CD4-positive, alpha-beta T cell treated with Interferon gamma for 1 hour (primary cell): ENCODE measurements around the gene ZNF883.
"Not testable (repeated sequence)": the region's sequence is repeated elsewhere in the genome, so short reads cannot be mapped to it uniquely, and the experiment has no call there.

Source experiments
- DNase-seq: peaks from one replicate; pipeline ENCODE4 v3.0.0-alpha.2; 2020

ZNF883 gene

GRCh38 chr9:113011911-113012381 is at the start of gene ZNF883:
ZNF883 (minus strand) TSS chr9:113012192.
- peak; percentile 53 for DNase-seq

GRCh38 chr9:113061072-113061850 is 49.3 kb upstream of the ZNF883 start:
- DNase-seq = not testable (repeated sequence)

GRCh38 chr9:113059581-113060284 is 47.7 kb upstream of the ZNF883 start:
- peak; percentile 27 for DNase-seq

- no peak for DNase-seq
Observed at GRCh38 chr9:113057193-113057592, 45.2 kb upstream of the ZNF883 start.

DNA sequence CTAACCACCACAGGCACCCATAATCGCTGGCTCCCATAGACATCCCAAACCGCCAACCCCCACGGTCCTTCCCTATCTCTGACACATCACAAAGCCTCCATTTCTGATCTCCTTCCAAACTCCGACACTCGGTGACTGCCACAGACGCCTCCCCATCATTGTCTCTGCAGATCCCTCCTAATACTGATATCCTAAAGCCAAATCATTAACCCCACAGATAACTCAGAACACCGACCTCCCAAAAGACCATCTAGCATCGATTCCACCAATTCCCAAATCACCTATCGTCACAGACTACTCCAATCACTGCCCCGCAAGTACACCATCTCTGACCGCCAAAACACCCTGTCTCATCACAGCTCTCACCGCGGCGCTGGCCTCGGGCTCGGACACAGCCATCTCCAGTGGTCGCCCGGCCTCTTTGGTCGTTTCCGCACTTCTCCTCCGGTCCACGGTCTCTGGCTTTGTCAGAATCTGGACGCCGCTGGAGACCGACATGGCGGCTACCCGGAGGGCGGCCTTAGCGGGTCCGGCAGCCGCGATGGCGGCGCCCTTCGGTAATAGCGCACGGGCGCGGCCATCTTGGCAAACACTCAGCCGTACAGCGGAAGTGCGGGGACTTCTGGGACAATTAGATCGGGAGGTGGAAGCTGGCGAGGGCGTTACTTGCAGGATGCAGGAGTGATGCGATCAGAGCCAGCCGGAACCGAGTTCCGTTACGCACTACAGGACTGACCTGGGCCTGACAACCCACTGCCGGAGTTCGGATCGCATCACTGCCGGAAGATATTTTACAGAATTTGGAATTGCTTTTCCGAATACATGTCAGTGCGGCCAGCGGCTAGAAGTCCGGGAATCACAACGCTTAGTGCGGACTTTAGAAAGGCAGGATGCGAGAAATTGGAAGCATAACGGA is 44.5 kb upstream of the ZNF883 start, which contains the start of gene ZFP37:
Gene ZFP37 (minus strand): TSS at position 534 of the 916 bp plus-strand sequence. CDS start 36 bp downstream, at position 498.
- peak; percentile 82 for DNase-seq

DNA sequence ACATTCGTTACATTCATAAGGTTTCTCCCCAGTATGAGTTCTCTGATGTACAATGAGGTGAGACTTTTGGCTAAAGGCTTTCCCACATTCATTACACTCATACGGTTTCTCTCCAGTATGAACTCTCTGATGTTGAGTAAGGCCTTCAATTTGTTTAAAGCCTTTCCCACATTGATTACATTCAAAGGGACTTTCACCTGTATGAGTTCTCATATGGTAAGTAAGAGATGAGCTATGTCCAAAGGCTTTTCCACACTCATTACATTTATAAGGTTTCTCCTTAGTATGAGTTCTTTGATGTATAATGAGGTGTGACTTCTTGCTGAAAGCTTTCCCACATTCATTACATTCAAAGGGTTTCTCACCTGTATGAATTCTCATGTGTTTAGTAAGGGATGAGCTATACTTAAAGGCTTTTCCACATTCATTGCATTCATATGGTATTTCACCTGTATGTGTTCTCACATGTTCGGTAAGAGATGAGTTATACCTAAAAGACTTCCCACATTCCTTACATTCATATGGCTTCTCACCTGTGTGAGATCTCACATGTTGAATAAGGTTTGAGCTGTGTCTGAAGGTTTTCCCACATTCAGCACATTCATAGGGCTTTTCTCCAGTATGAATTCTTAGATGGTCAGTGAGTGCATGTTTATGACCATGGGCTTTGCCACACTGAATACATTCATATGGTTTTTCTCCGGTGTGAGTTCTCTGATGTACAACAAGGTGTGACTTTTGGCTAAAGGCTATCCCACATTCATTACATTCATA is 31.1 kb upstream of the ZNF883 start:
- DNase-seq = no peak

GRCh38 chr9:113026200-113026599 is 14.2 kb upstream of the ZNF883 start:
- DNase-seq = no peak

DNA sequence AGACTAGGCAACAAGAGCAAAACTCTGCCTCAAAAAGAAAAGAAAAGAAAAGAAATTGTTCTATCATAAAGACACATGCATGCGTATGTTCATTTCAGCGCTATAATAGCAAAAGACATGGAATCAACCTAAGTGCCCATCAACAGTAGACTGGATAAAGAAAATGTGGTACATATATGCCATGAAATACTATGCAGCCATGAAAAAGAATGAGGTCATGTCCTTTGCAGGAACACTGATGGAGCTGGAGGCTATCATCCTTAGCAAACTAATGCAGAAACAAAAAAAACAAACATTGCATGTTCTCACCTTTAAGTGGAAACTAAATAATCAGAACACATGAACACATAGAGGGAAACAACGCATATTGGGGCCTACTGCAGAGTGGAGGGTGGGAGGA is 6.3 kb upstream of the ZNF883 start:
- no peak for DNase-seq

DNA sequence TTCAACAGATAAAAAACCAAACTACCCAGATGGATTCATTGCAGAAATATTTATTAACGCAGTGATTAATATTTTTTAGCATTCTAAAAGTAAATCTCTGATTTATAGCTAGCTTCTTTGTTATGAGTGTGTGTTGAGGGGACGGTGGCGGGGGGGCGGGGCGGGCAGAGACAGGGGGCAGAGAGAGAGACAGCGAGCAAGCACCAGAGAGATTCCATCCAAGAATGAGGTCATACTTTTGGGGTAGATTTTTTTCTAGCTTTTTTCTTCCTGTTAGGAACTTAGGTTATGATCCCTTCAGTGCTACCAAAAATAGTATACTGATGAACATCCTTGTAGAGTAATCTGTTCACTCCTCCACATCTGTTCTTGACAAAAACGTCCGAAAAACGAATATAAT is 500 bp upstream of the ZNF883 start:
- DNase-seq = no peak

DNA sequence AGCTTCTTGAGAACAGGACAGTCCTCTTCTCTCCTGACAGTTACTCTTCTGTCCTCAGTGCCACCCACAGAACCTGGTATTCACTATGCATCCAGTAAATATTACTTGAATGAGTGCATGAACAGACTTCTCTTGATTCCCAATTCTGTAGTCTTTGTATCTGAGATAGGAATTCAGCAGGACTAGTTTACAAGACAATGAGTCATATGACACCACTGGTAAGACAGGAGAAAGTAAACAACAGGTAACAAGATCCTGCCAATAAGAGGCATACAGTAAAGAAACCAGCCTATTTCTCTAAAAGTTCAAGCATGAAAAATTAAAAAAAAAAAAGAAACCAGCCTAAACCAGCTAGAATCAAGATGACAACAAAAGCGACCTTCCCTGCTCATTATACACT is 6.2 kb downstream of the ZNF883 start:
- DNase-seq = no peak

GRCh38 chr9:112997236-112997941 is 14.6 kb downstream of the ZNF883 start:
- no peak for DNase-seq

GRCh38 chr9:112971415-112971814 is 40.6 kb downstream of the ZNF883 start:
- DNase-seq = no peak

GRCh38 chr9:112970939-112971338 is 41.1 kb downstream of the ZNF883 start:
- DNase-seq = no peak

DNA sequence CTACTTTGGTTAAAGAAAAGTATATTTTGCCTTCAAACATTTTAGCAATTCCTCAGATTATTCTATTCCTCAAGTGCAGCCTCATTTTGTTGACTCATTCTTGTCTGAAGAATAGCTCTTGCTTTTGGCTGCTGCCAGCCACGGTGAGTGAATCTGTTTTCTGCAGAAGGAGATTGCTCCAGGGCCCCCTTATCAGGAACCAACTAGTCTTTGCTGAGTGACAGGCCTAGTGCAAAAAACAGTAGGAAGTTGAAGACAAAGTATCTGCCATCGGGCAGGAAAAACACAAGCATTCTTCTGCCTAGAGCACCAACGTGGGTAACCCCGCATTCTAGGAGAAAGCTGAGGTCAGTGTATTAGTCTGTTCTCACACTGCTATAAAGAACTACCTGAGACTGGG is 42.3 kb downstream of the ZNF883 start:
- DNase-seq = no peak

- DNase-seq = no peak
Observed at GRCh38 chr9:112955550-112955949, 56.4 kb downstream of the ZNF883 start.

GRCh38 chr9:112945620-112946208 is 66.3 kb downstream of the ZNF883 start:
- no peak for DNase-seq

DNA sequence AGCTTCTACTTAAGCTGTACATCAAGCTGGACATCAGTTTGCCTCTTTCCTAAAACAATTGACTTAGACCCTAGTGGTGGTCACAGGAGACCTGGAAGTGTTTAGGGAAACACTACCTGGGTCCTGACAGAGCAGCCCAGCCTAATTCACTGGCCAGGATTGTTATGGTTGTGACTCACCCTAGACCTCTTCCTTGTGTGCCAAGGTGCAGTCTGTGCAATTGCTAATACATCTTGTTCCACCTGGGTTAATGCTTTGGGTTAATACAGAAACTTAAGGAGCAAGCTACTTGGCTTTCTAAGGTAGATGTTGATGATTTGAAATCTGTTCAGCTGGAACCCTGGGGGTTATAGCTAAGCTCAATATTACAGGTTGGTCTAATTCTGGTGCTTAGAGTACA is 72.6 kb downstream of the ZNF883 start:
- DNase-seq = no peak

- no peak for DNase-seq
Observed at GRCh38 chr9:112933696-112934095, 78.3 kb downstream of the ZNF883 start.

DNA sequence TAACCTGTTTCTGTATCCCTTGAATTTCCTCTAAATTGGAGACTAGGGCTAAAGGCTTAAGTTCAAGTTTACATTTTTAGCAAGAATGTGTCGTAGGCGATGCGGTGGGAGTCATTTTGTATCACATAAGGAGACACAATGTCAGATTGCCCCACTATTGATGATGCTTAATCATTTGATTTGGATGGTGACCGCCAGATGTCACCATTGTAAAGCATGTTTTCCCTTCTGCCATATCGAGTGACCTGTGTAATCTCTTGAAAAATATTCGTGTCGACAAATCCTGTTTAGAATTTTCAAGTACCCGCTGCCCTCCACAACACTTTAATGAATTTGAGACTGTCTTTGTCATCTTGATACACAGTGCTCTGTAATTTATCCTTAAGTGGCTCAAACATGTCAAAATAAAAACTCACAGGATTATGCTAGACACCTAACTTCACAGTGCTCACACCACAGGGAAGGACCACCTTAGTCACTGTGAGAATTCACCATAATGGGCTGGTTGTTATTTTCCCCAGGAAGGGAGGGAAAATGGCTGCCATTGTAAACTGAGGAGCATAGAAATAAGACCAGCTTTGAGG is 86.8 kb downstream of the ZNF883 start:
- DNase-seq = no peak

- DNase-seq = no peak
Observed at GRCh38 chr9:112921549-112921948, 90.4 kb downstream of the ZNF883 start.

DNA sequence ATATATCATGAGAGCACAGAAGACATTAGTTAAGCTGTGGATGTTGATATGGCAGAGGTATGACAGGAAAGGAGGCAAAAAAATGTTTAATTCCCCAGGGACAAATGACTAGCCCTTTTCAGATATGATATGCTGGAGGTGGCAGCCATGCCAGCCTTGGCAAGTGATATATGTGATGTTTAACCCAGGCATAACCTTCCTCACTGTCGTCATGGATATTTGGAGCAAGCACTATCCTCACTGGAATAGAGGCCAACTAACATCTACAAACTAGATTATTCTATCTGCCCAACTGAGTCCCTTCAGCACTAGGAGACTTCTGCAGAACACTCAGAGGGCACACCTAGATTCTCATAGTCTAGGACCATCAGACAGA is 94.0 kb downstream of the ZNF883 start:
- no peak for DNase-seq
